Cortex of kidney (tissue), 1 donor: Measurements from ENCODE around the gene TOMM22.

Experiments used
- DNase-seq: peaks from one replicate; lab custom pipeline; 2025; lab: John Stamatoyannopoulos, UW

TOMM22 gene

GRCh38 chr22:38733724-38734381 lies 52.1 kb downstream of the TOMM22 start:
- no peak for DNase-seq

DNA sequence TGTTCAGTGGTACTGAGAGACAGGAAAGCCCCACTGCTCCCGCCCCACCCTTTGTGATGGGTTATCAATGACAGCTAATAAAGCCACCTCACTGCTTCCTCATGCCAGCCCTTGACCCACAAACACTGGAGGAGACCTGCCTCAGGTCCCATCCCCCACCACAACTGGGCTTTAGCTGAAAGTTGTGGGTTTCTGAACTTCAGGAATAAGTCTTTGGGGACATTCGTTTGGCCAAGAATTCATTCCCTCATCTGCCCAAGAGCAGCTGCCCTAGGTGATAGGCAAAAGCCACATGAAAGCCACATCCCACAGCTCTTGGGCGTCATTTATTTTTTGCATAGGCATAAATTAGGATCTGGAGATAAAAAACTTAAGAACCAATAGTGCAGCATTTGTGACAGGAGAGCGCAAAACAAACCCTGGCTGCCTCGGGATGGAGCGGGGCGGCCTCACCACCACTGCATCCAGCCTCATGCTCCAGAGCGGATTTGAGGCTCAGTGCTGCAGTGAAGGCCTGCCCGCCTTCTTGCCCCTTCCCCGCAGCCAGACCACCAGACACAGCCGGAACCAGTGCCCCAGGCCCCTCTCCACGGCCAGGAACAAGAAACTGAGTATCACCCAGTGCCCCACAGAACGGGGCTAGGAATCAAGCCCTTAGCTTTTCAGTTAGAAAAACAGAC lies 52.8 kb downstream of the TOMM22 start:
- DNase-seq: no peak
